Measurements from ENCODE around the gene TMEM259.

GRCh38 chr19:961866-962620 lies 58.9 kb downstream of the TMEM259 start:
- TF ChIP-seq POLR2A (IDR thresholded peaks at IDR 0.05), result no peak
- no peak for TF ChIP-seq CTCF (IDR thresholded peaks at IDR 0.05)
- TF ChIP-seq POLR2AphosphoS5 (IDR thresholded peaks at IDR 0.05), result no peak

Data from gastroesophageal sphincter (tissue), 3 donors.